Stimulated activated naive CD8-positive, alpha-beta T cell treated with anti-CD3 and anti-CD28 coated beads, Interleukin-15, amount 100 ng/mL, for 72 hours (primary cell): ENCODE measurements around the gene TSPAN31.
A peak's percentile ranks its signal among the peaks of the same experiment; 100 is the strongest.
"Not testable (repeated sequence)": the region's sequence is repeated elsewhere in the genome, so short reads cannot be mapped to it uniquely, and the experiment has no call there.

ENCODE experiments used
- ATAC-seq: fragments of 150-1000 bp; cut with Tn5 transposase; 2 replicates; pipeline ENCODE4 v1.10.0; 2021; ENCODE audit warnings: mild to moderate bottlenecking, moderate library complexity
- DNase-seq, 2 donors: peaks; one replicate each; pipeline ENCODE4 v3.0.0; 2021 to 2022
- H3K27ac Mint-ChIP-seq, 2 donors: one replicate each; pipeline ENCODE4 v1.8.0; 2022; ENCODE audit warnings: mild to moderate bottlenecking in 2 of 2, mixed read lengths in 2 of 2, moderate library complexity in 2 of 2
- H3K27me3 Mint-ChIP-seq: one replicate; pipeline ENCODE4 v1.8.0; 2022; ENCODE audit warnings: mixed read lengths
- H3K4me1 Mint-ChIP-seq: one replicate; pipeline ENCODE4 v1.8.0; 2022; ENCODE audit warnings: mild to moderate bottlenecking, mixed read lengths
- H3K4me3 Mint-ChIP-seq, 2 donors: one replicate each; pipeline ENCODE4 v1.8.0; 2022; ENCODE audit warnings: mild to moderate bottlenecking in 2 of 2, mixed read lengths in 2 of 2, moderate library complexity in 1 of 2
- H3K9me3 Mint-ChIP-seq, 2 donors: one replicate each; pipeline ENCODE4 v1.8.0; 2022; ENCODE audit warnings: mixed read lengths in 2 of 2

Gene TSPAN31

DNA sequence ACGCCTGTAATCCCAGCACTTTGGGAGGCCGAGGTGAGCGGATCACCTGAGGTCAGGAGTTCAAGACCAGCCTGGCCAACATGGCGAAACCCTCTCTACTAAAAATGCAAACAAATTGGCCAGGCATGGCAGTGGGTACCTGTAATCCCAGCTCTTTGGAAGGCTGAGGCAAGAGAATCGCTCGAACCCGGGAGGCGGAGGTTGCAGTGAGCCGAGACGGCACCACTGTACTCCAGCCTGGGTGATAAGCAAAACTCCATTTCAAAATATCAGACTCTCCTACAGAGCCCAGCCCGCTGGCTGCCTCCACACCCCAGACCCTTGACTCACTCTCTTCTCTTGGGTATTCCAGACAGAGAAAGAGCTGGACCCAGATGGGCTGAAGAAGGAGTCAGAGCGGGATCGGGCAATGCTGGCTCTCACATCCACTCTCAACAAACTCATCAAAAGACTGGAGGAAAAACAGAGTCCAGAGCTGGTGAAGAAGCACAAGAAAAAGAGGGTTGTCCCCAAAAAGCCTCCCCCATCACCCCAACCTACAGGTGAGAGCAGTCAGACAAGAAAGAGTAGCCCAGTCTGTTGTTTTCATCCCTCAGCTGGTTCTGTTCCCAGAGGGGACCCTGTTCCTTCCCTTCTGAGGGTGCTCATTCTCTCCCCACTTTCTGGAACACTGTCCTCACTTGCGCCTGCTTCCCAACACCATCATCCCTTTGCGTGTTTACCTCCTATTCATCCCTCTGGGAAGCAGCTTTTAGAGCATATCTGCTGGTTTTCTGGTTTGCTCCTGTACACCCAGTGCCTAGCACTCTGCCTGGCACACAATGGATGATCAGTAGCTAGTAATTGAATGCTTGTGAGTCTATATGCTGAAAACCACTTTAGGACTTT, 26.0 kb upstream of the TSPAN31 start:
- Mint-ChIP-seq H3K9me3 (no peaks in the 10 kb centered on the region), H3K4me1 (peaks cover 4% of the 10 kb centered on the region), H3K4me3 (no peak overlapping the region), H3K27ac (no peak overlapping the region), H3K27me3 (no peaks in the 10 kb centered on the region)
- ATAC-seq (no peak), DNase-seq (no peak)

GRCh38 chr12:57719777-57720605, 24.8 kb upstream of the TSPAN31 start:
- no peaks in the 10 kb centered on the region for H3K27me3 Mint-ChIP-seq
- peaks cover 4% of the 10 kb centered on the region for H3K4me1 Mint-ChIP-seq
- ATAC-seq (no peak), DNase-seq (no peak)
- H3K9me3 Mint-ChIP-seq: no peaks in the 10 kb centered on the region
- H3K4me3 Mint-ChIP-seq: no peak overlapping the region
- no peak overlapping the region for H3K27ac Mint-ChIP-seq

- no peak for DNase-seq
- Mint-ChIP-seq H3K27ac (peak overlapping the region in 1 of 2 donors; percentile 62), H3K4me3 (no peak overlapping the region), H3K27me3 (no peaks in the 10 kb centered on the region), H3K4me1 (peaks cover 7% of the 10 kb centered on the region), H3K9me3 (no peaks in the 10 kb centered on the region)
- no peak for ATAC-seq
These were observed 23.9 kb upstream of the TSPAN31 start for GRCh38 chr12:57720606-57721595.

GRCh38 chr12:57721846-57722608, 22.8 kb upstream of the TSPAN31 start:
- not testable (repeated sequence) for H3K9me3 Mint-ChIP-seq, ATAC-seq, H3K27me3 Mint-ChIP-seq, H3K4me3 Mint-ChIP-seq, DNase-seq
- Mint-ChIP-seq H3K4me1 (peaks cover 12% of the 10 kb centered on the region), H3K27ac (peak overlapping the region; percentile 31 to 57)

- Mint-ChIP-seq H3K9me3 (no peaks in the 10 kb centered on the region), H3K27ac (no peak overlapping the region), H3K4me3 (no peak overlapping the region), H3K4me1 (peaks cover 12% of the 10 kb centered on the region), H3K27me3 (no peaks in the 10 kb centered on the region)
- DNase-seq (no peak), ATAC-seq (no peak)
These were observed 21.9 kb upstream of the TSPAN31 start for GRCh38 chr12:57722716-57723629.

- no peak overlapping the region for H3K4me3 Mint-ChIP-seq
These were observed 21.2 kb upstream of the TSPAN31 start for GRCh38 chr12:57723630-57723962.

DNA sequence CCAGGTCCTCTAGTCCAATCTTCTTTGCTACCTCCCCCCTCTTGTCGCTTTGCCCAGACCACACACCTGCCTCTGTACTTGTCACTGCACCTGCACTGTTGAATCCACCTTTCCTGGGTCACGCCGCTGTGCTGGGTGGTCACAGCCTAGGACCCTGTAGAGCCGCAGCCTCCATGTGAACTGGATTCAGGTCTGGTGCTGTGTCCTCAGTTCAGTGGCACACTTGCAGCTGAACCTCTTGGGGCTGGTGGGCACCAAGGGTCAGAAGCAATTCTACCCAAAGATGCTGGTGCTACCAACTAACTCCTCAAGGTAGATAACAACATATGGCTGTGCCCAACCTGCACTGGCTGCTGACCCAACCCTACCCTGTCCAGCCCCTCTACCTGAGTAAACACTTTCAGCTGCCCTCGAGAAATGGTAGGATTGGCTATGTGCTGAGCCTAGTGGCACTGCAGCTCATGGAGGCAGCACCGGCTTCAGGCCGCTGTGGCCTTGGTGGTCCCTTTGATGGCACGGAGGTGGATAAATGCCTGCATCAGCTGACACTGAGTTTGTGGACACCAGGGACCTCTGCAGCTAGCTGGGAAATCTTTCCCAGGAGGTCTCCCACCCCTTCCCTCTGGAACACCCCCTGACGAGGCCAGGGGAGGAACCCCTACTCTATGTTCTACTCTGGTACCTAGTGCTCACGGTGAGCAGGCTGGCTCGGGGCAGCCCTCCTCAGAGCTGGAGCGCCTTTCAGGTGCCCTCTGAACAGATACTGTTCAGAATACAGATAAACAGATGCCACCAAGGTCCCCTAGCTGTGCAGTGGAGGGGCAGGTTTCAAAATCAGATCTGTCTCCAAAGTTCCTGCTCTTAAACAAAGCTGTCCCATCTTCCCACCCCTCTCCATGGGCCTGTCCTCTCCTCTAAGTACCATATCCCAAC, 20.6 kb upstream of the TSPAN31 start:
- H3K27ac Mint-ChIP-seq: no peak overlapping the region
- no peak for DNase-seq
- peaks cover 12% of the 10 kb centered on the region for H3K4me1 Mint-ChIP-seq
- H3K4me3 Mint-ChIP-seq: no peak overlapping the region
- H3K27me3 Mint-ChIP-seq: no peaks in the 10 kb centered on the region
- no peaks in the 10 kb centered on the region for H3K9me3 Mint-ChIP-seq
- no peak for ATAC-seq

More at GRCh38 chr12:57723630-57723962, 21.2 kb upstream of the TSPAN31 start:
- ATAC-seq: no peak
- H3K27ac Mint-ChIP-seq: no peak overlapping the region
- no peaks in the 10 kb centered on the region for H3K9me3 Mint-ChIP-seq
- H3K27me3 Mint-ChIP-seq: no peaks in the 10 kb centered on the region
- H3K4me1 Mint-ChIP-seq: peaks cover 12% of the 10 kb centered on the region
- no peak for DNase-seq

- ATAC-seq (no peak), DNase-seq (no peak)
- H3K27me3 Mint-ChIP-seq: no peaks in the 10 kb centered on the region
- H3K27ac Mint-ChIP-seq: peak overlapping the region in 1 of 2 donors; percentile 51
- H3K9me3 Mint-ChIP-seq: no peaks in the 10 kb centered on the region
- H3K4me3 Mint-ChIP-seq: no peak overlapping the region
- peaks cover 12% of the 10 kb centered on the region for H3K4me1 Mint-ChIP-seq
These were observed 19.7 kb upstream of the TSPAN31 start for GRCh38 chr12:57724936-57725740.

DNA sequence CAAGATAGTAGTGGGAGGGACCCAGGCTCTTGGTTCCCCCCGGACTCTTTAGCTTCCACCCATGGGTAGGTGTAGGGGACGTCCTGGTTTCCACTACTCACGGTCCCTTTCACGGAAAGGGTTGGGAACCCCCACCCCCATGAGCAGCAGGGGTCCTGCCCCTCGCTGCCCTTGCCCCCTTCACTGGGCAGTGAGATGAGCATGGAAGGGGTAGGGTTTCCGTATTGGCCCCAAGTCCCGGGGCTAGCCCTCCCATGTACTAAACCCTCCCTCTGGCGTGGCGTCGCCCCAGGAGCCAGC, 19.0 kb upstream of the TSPAN31 start:
- Mint-ChIP-seq H3K4me3 (no peak overlapping the region), H3K9me3 (no peaks in the 10 kb centered on the region), H3K27ac (peak overlapping the region in 1 of 2 donors; percentile 75)

GRCh38 chr12:57726151-57726883, 18.5 kb upstream of the TSPAN31 start:
- Mint-ChIP-seq H3K4me3 (peak overlapping the region in 1 of 2 donors; percentile 34), H3K4me1 (peaks cover 12% of the 10 kb centered on the region)
- no peak for DNase-seq

More for the DNA sequence above, 19.0 kb upstream of the TSPAN31 start:
- ATAC-seq (no peak), DNase-seq (no peak)
- H3K4me1 Mint-ChIP-seq: peaks cover 12% of the 10 kb centered on the region
- no peaks in the 10 kb centered on the region for H3K27me3 Mint-ChIP-seq

DNA sequence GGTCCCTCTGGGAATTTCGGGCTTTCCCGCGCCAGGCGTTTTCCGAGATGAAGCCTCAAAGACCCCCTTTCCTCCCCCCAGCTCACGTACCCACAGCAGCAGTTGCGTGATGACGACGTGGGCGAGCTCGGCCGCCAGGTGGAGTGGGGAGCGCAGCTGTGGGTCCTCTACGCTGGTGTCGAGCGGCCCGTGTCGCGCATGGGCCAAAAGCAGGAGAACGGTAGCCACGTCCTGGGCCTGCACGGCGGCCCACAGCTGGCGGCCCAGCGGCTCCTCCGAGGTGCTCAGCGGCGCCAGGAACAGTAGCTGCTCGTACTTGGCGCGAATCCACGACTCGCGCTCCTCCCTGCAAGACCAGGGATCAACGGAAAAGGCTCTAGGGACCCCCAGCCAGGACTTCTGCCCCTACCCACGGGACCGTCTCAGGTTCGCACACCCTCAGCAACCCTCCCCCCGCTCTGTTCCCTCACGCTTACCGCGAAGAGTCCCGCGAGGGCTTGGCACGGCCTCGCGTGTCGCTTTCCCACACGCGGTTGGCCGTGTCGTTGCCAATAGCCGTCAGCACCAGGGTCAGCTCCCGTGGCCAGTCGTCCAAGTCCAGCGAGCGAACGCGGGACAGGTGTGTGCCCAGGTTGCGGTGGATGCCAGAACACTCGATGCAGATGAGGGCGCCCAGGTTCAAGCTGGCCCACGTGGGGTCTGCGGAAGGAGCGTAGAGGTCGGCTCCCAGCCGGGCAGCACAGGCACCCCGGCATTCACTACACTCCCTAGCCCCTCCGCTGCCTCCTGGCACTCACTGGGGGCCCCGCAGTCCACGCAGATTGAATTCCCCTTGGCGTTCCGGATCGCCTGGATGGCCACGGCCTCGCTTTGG, 17.7 kb upstream of the TSPAN31 start:
- Mint-ChIP-seq H3K9me3 (no peaks in the 10 kb centered on the region), H3K4me1 (peaks cover 8% of the 10 kb centered on the region), H3K27ac (peak overlapping the region in 1 of 2 donors; percentile 51), H3K4me3 (no peak overlapping the region), H3K27me3 (no peaks in the 10 kb centered on the region)
- ATAC-seq (no peak), DNase-seq (peak in 1 of 2 donors; percentile 12)

More at GRCh38 chr12:57726151-57726883, 18.5 kb upstream of the TSPAN31 start:
- H3K27ac Mint-ChIP-seq: peak overlapping the region in 1 of 2 donors; percentile 75
- no peaks in the 10 kb centered on the region for H3K9me3 Mint-ChIP-seq
- ATAC-seq: peak; percentile 52
- H3K27me3 Mint-ChIP-seq: no peaks in the 10 kb centered on the region
